HG03097 (cell line): ENCODE results near the gene NAPB.

Source experiments
- ATAC-seq: cut with Tn5 transposase; IDR thresholded peaks from one replicate; pipeline ENCODE4 v1.9.1; 2021; ENCODE audit not compliant: unreplicated experiment, low FRiP score

The NAPB gene

GRCh38 chr20:23407781-23408464 is 13.4 kb downstream of the NAPB start:
- no peak for ATAC-seq

- no peak for ATAC-seq
Measured at GRCh38 chr20:23406880-23407279, 14.4 kb downstream of the NAPB start.

GRCh38 chr20:23404196-23404595 is 17.1 kb downstream of the NAPB start:
- no peak for ATAC-seq

GRCh38 chr20:23403751-23404150 is 17.5 kb downstream of the NAPB start:
- ATAC-seq = no peak

GRCh38 chr20:23401051-23401450 is 20.2 kb downstream of the NAPB start:
- no peak for ATAC-seq

- ATAC-seq = no peak
Measured at GRCh38 chr20:23399568-23400241, 21.6 kb downstream of the NAPB start.

GRCh38 chr20:23397961-23398360 is 23.3 kb downstream of the NAPB start:
- no peak for ATAC-seq

GRCh38 chr20:23396950-23397627 is 24.2 kb downstream of the NAPB start:
- ATAC-seq = no peak

GRCh38 chr20:23393996-23394775 is 27.1 kb downstream of the NAPB start:
- no peak for ATAC-seq

- ATAC-seq = no peak
Measured at GRCh38 chr20:23391707-23392310, 29.5 kb downstream of the NAPB start.

GRCh38 chr20:23390091-23390774 is 31.1 kb downstream of the NAPB start:
- ATAC-seq = no peak

- no peak for ATAC-seq
Measured at GRCh38 chr20:23387118-23387443, 34.2 kb downstream of the NAPB start.

- ATAC-seq = no peak
Measured at GRCh38 chr20:23386304-23387117, 34.8 kb downstream of the NAPB start.

- no peak for ATAC-seq
Measured at GRCh38 chr20:23381876-23382275, 39.4 kb downstream of the NAPB start.

- ATAC-seq = no peak
Measured at GRCh38 chr20:23379772-23380171, 41.5 kb downstream of the NAPB start.

- no peak for ATAC-seq
Measured at GRCh38 chr20:23375827-23376226, 45.5 kb downstream of the NAPB start.

GRCh38 chr20:23374441-23374840 is 46.8 kb downstream of the NAPB start:
- no peak for ATAC-seq

- no peak for ATAC-seq
Measured at GRCh38 chr20:23371496-23371895, 49.8 kb downstream of the NAPB start.

GRCh38 chr20:23370873-23371272 is 50.4 kb downstream of the NAPB start:
- no peak for ATAC-seq
